Natural killer cell (primary cell): ENCODE measurements around the gene TEX2. TPM values are rescaled to one million over a fixed set of nuclear protein-coding genes. Genes with fewer than 3 reads are reported as not detected.

Experiments used
- ATAC-seq, 3 donors: fragments of 150-1000 bp in 2 of 3; fragments of 200-7000 bp in 1 of 3; cut with Tn5 transposase; 1 replicate in 1 of 3; 2 replicates in 2 of 3; pipeline ENCODE4 v1.10.0; 2021; ENCODE audit warnings: mild to moderate bottlenecking in 2 of 3, moderate library complexity in 2 of 3
- DNase-seq, 2 donors: peaks; one replicate each; pipeline versions ENCODE4 v3.0.0 to v3.0.0-alpha.2; 2013 to 2021; ENCODE audit warnings: mixed read lengths in 1 of 2
- H3K27ac ChIP-seq: one replicate; pipeline ENCODE4 v1.5.1; 2013; ENCODE audit warnings: mild to moderate bottlenecking, low read length
- H3K27me3 ChIP-seq: one replicate; pipeline ENCODE4 v1.6.1; 2013; ENCODE audit warnings: low read length; ENCODE audit not compliant: control insufficient read depth, insufficient read depth
- H3K36me3 ChIP-seq: one replicate; pipeline ENCODE4 v1.6.1; 2013; ENCODE audit warnings: low read length; ENCODE audit not compliant: control insufficient read depth, insufficient read depth
- H3K4me1 ChIP-seq: one replicate; pipeline ENCODE4 v1.6.1; 2013; ENCODE audit warnings: low read length; ENCODE audit not compliant: control insufficient read depth, insufficient read depth
- H3K4me3 ChIP-seq: one replicate; pipeline ENCODE4 v1.5.1; 2013; ENCODE audit warnings: low read length
- H3K9me3 ChIP-seq: one replicate; pipeline ENCODE4 v1.6.1; 2013; ENCODE audit warnings: low read length; ENCODE audit not compliant: control insufficient read depth, insufficient read depth
- H3K27ac Mint-ChIP-seq, 2 donors: one replicate each; pipeline ENCODE4 v1.8.0; 2022; ENCODE audit warnings: mild to moderate bottlenecking in 2 of 2, mixed read lengths in 2 of 2, moderate library complexity in 1 of 2
- H3K27me3 Mint-ChIP-seq, 2 donors: one replicate each; pipeline ENCODE4 v1.8.0; 2022; ENCODE audit warnings: low read depth in 2 of 2, mixed read lengths in 2 of 2
- H3K36me3 Mint-ChIP-seq: one replicate; pipeline ENCODE4 v1.8.0; 2022; ENCODE audit warnings: mixed read lengths
- H3K4me1 Mint-ChIP-seq, 2 donors: one replicate each; pipeline ENCODE4 v1.8.0; 2022; ENCODE audit warnings: mixed read lengths in 2 of 2
- H3K4me3 Mint-ChIP-seq: one replicate; pipeline ENCODE4 v1.8.0; 2022; ENCODE audit warnings: mild to moderate bottlenecking, moderate library complexity, mixed read lengths
- H3K9me3 Mint-ChIP-seq, 2 donors: one replicate each; pipeline ENCODE4 v1.8.0; 2022; ENCODE audit warnings: mixed read lengths in 2 of 2
- CTCF ChIP-seq: fragments of 200-600 bp; IDR thresholded peaks from one replicate; pipeline ENCODE4 v1.8.0; 2022; ENCODE audit warnings: antibody characterized with exemption
- WGBS: methylation state at CpG from one replicate; pipeline ENCODE4 v1.1.7; 2013; ENCODE audit warnings: missing lambda C conversion rate; ENCODE audit not compliant: insufficient coverage; 5-methylcytosine and 5-hydroxymethylcytosine counted together
- intact Hi-C: fragments of 100-400 bp; cut with micrococcal nuclease; formaldehyde crosslinking; loops from one replicate; pipeline ENCODE4 v1.14.2; 2022
- total RNA-seq, 4 donors: library from RNA; stranded (reverse); fragments of 120-200 nt in 1 of 4; gene quantifications; one replicate each; pipeline versions ENCODE4 v1.2.3 to v1.2.4, GENCODE V29; 2013 to 2022

TEX2 gene
- total RNA-seq, 3 donors from 2014 or later (not counting 1 experiment from before 2014, with no cell fraction given): 8.3 to 16.3 (median 11.3) TPM

DNA sequence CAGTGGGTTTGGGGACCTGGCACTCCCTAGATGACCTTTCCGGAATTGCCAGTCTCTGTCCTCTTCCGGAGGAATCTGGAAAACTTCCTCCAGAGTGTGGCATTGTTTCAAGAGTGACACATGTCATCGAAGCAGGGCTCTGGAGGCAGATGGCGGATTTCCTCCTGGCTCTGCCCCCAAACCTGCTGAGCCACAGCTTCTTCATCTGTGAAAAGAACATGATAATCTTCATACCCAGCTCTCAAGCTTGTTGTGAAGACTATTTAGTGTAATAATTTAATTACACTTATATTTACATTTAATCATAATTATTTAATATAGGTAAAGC, 19.7 kb upstream of the TEX2 start:
- no peaks in the 10 kb centered on the region for H3K36me3 Mint-ChIP-seq
- H3K27me3 ChIP-seq: no peaks in the 10 kb centered on the region
- H3K9me3 ChIP-seq: no peaks in the 10 kb centered on the region
- no peaks in the 10 kb centered on the region for H3K9me3 Mint-ChIP-seq
- ATAC-seq (no peak), DNase-seq (no peak)
- no peak overlapping the region for H3K4me3 Mint-ChIP-seq
- no peaks in the 10 kb centered on the region for H3K36me3 ChIP-seq
- no peak overlapping the region for H3K27ac ChIP-seq
- no peaks in the 10 kb centered on the region for H3K4me1 Mint-ChIP-seq
- H3K27me3 Mint-ChIP-seq: no peaks in the 10 kb centered on the region
- no peak overlapping the region for H3K27ac Mint-ChIP-seq
- H3K4me1 ChIP-seq: no peaks in the 10 kb centered on the region
- TF ChIP-seq CTCF: no peak
- WGBS: 30% methylated on average over 4 of the region's 4 CpGs
- no peak overlapping the region for H3K4me3 ChIP-seq
- intact Hi-C loops: loop anchor here (5.0 kb wide), 1 partner anchor 365 kb away; the partner anchor contains the start of gene GH1

- WGBS: 84% methylated on average over 14 of the region's 19 CpGs
Observed at GRCh38 chr17:64281962-64282752, 19.1 kb upstream of the TEX2 start.

DNA sequence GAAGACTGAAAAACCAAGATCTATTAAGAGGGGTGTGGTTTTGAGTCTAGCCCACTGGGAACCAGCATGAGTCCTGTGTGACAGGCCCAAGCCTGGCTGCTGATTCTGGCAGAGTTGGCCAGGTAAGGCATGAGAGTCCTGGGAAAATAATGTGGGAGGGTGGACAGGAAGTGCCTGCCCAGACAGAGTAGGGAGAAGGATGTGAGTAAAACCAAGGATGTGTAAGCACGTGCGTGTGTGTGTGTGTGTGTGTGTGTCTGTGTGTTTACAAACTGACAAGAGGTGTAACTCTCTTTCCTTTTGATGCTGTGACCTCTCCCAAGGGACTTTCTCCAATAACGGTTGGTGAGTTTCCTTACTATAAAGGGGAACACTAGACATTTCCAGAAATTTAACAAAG, 15.6 kb upstream of the TEX2 start:
- no peak for TF ChIP-seq CTCF
- H3K36me3 Mint-ChIP-seq: no peaks in the 10 kb centered on the region
- WGBS: 86% methylated on average over 2 of the region's 3 CpGs
- no peak for DNase-seq
- Histone ChIP-seq H3K27me3 (no peaks in the 10 kb centered on the region), H3K4me1 (no peaks in the 10 kb centered on the region), H3K4me3 (no peak overlapping the region), H3K27ac (no peak overlapping the region), H3K36me3 (no peaks in the 10 kb centered on the region), H3K9me3 (no peaks in the 10 kb centered on the region)
- intact Hi-C loops: no loop called here
- no peaks in the 10 kb centered on the region for H3K9me3 Mint-ChIP-seq
- H3K27ac Mint-ChIP-seq: no peak overlapping the region
- H3K4me3 Mint-ChIP-seq: no peak overlapping the region
- H3K4me1 Mint-ChIP-seq: no peaks in the 10 kb centered on the region
- no peak for ATAC-seq
- H3K27me3 Mint-ChIP-seq: no peaks in the 10 kb centered on the region

More at GRCh38 chr17:64281962-64282752, 19.1 kb upstream of the TEX2 start:
- DNase-seq (peak; percentile 26 to 83), ATAC-seq (peak; percentile 59 to 85 (median 82))
- Mint-ChIP-seq H3K27me3 (no peaks in the 10 kb centered on the region), H3K36me3 (no peaks in the 10 kb centered on the region), H3K4me1 (no peaks in the 10 kb centered on the region), H3K4me3 (no peak overlapping the region), H3K27ac (no peak overlapping the region), H3K9me3 (no peaks in the 10 kb centered on the region)
- Histone ChIP-seq H3K4me1 (no peaks in the 10 kb centered on the region), H3K27ac (no peak overlapping the region), H3K27me3 (no peaks in the 10 kb centered on the region), H3K4me3 (no peak overlapping the region), H3K36me3 (no peaks in the 10 kb centered on the region), H3K9me3 (no peaks in the 10 kb centered on the region)
- TF ChIP-seq CTCF: peak; percentile 71
- intact Hi-C loops: loop anchor here (5.0 kb wide), 1 partner anchor 365 kb away; the partner anchor contains the start of gene GH1
